ENCODE measurements around the gene PPP2R2D. TPM values are rescaled to one million over a fixed set of nuclear protein-coding genes. Genes with fewer than 3 reads are reported as not detected.

Gene PPP2R2D
- total RNA-seq, 2 donors from 2014 or later: 43.1 to 52.4 TPM

GRCh38 chr10:131954356-131954965 lies 53.7 kb downstream of the PPP2R2D start:
- WGBS, 2 donors: 92% methylated on average over 21 of the region's 21 CpGs
- peaks cover 9 to 26% of the 10 kb centered on the region in 2 donors for H3K36me3 ChIP-seq (replicated peaks in 1 of 2; ENCODE audit: insufficient read depth in 1 of 2, low read depth in 2 of 2)
- no peak overlapping the region for H3K27ac ChIP-seq
- no peak overlapping the region for H3K4me3 ChIP-seq
- intact Hi-C loops (cut with DNase I): no loop called here
- ATAC-seq (no peak), DNase-seq (peak in 2 of 4 donors; percentile 13 to 16)
- H3K9me3 ChIP-seq: no peaks in the 10 kb centered on the region
- H3K27me3 ChIP-seq: no peaks in the 10 kb centered on the region
- H3K4me1 ChIP-seq: peaks cover 20% of the 10 kb centered on the region
- no peak for TF ChIP-seq CTCF (IDR thresholded peaks at IDR 0.05)
- no peak for TF ChIP-seq POLR2A (IDR thresholded peaks at IDR 0.05)

- Histone ChIP-seq H3K27me3 (no peaks in the 10 kb centered on the region), H3K4me1 (peaks cover 12% of the 10 kb centered on the region), H3K4me3 (no peak overlapping the region), H3K9me3 (no peaks in the 10 kb centered on the region), H3K27ac (no peak overlapping the region), H3K36me3 (replicated peaks in 1 of 2; ENCODE audit: insufficient read depth in 1 of 2, low read depth in 2 of 2) (peaks cover 9 to 26% of the 10 kb centered on the region in 2 donors)
- DNase-seq: peak in 2 of 4 donors; percentile 10 to 13
- no peak for TF ChIP-seq POLR2A (IDR thresholded peaks at IDR 0.05)
- no peak for TF ChIP-seq CTCF (IDR thresholded peaks at IDR 0.05)
- ATAC-seq: no peak
- WGBS, 2 donors: 95 to 97% methylated on average over 36 to 38 of the region's 38 CpGs
- intact Hi-C loops (cut with DNase I): no loop called here
Observed at GRCh38 chr10:131955591-131956340, 55.0 kb downstream of the PPP2R2D start.

- ATAC-seq: no peak
- peaks cover 23% of the 10 kb centered on the region for H3K4me1 ChIP-seq
- H3K4me3 ChIP-seq: no peak overlapping the region
- H3K27ac ChIP-seq: no peak overlapping the region
- no peaks in the 10 kb centered on the region for H3K9me3 ChIP-seq
- intact Hi-C loops (cut with DNase I): no loop called here
- peaks cover 9 to 21% of the 10 kb centered on the region in 2 donors for H3K36me3 ChIP-seq (replicated peaks in 1 of 2; ENCODE audit: insufficient read depth in 1 of 2, low read depth in 2 of 2)
- DNase-seq: peak in 2 of 4 donors; percentile 11 to 12
- 90 to 91% methylated on average over 13 to 19 of the region's 19 CpGs for WGBS, 2 donors
- H3K27me3 ChIP-seq: no peaks in the 10 kb centered on the region
- TF ChIP-seq CTCF (IDR thresholded peaks at IDR 0.05) (no peak), POLR2A (IDR thresholded peaks at IDR 0.05) (no peak)
Observed at GRCh38 chr10:131959841-131960240, 59.0 kb downstream of the PPP2R2D start.

- H3K4me3 ChIP-seq: no peak overlapping the region
- H3K27me3 ChIP-seq: no peaks in the 10 kb centered on the region
- intact Hi-C loops (cut with DNase I): no loop called here
- no peak for TF ChIP-seq POLR2A (IDR thresholded peaks at IDR 0.05)
- TF ChIP-seq CTCF (IDR thresholded peaks at IDR 0.05): no peak
- ATAC-seq (no peak), DNase-seq (peak in 3 of 4 donors; percentile 3 to 30 (median 24))
- peaks cover 23% of the 10 kb centered on the region for H3K4me1 ChIP-seq
- no peaks in the 10 kb centered on the region for H3K9me3 ChIP-seq
- H3K36me3 ChIP-seq (replicated peaks in 1 of 2; ENCODE audit: insufficient read depth in 1 of 2, low read depth in 2 of 2): peaks cover 9 to 15% of the 10 kb centered on the region in 2 donors
- 84 to 93% methylated on average over 8 to 18 of the region's 18 CpGs for WGBS, 2 donors
- H3K27ac ChIP-seq: peak overlapping the region in 3 of 4 donors; percentile 59 to 78 (median 73)
Observed at GRCh38 chr10:131960631-131961046, 59.8 kb downstream of the PPP2R2D start.

All from body of pancreas (tissue), 4 donors.